ENCODE measurements around the gene SEMA4G.
A peak's percentile ranks its signal among the peaks of the same experiment; 100 is the strongest.

SEMA4G gene

GRCh38 chr10:101010329-101010728 lies 41.0 kb downstream of the SEMA4G start:
- peaks cover 12% of the 10 kb centered on the region for H3K4me1 ChIP-seq (ENCODE audit: low read length)
- no peaks in the 10 kb centered on the region for H3K36me3 ChIP-seq (replicated peaks; ENCODE audit: low read depth, low read length)
- no peaks in the 10 kb centered on the region for H3K9me3 ChIP-seq (ENCODE audit: insufficient read depth, low read length)
- H3K27me3 ChIP-seq (ENCODE audit: low read depth, low read length): no peaks in the 10 kb centered on the region
- no peak for TF ChIP-seq EZH2phosphoT487 (IDR thresholded peaks at IDR 0.05; ENCODE audit: low read depth)
- TF ChIP-seq CTCF (IDR thresholded peaks at IDR 0.05; ENCODE audit: low read depth, low read length): no peak
- no peak overlapping the region for H3K4me3 ChIP-seq (ENCODE audit: low read length)
- no peak overlapping the region for H3K4me2 ChIP-seq (ENCODE audit: low read length)
- no peak overlapping the region for H3K9ac ChIP-seq (ENCODE audit: low read length)
- no peaks in the 10 kb centered on the region for H3K79me2 ChIP-seq (ENCODE audit: low read length)
- no peaks in the 10 kb centered on the region for H4K20me1 ChIP-seq (ENCODE audit: insufficient read depth, low read length)
- H2AFZ ChIP-seq (ENCODE audit: low read depth, low read length): no peak overlapping the region
- no peak overlapping the region for H3K27ac ChIP-seq (ENCODE audit: low read length)

- peaks cover 3% of the 10 kb centered on the region; the same call in 1 of the 2 replicates for H3K27me3 ChIP-seq (ENCODE audit: low read depth, low read length)
- H4K20me1 ChIP-seq (ENCODE audit: insufficient read depth, low read length): no peaks in the 10 kb centered on the region
- H3K36me3 ChIP-seq (replicated peaks; ENCODE audit: low read depth, low read length): no peaks in the 10 kb centered on the region
- no peaks in the 10 kb centered on the region for H3K79me2 ChIP-seq (ENCODE audit: low read length)
- no peaks in the 10 kb centered on the region for H3K9me3 ChIP-seq (ENCODE audit: insufficient read depth, low read length)
- no peak for TF ChIP-seq EZH2phosphoT487 (IDR thresholded peaks at IDR 0.05; ENCODE audit: low read depth)
- TF ChIP-seq CTCF (IDR thresholded peaks at IDR 0.05; ENCODE audit: low read depth, low read length): no peak
- no peak overlapping the region for H3K4me3 ChIP-seq (ENCODE audit: low read length)
- H3K9ac ChIP-seq (ENCODE audit: low read length): no peak overlapping the region
- H3K27ac ChIP-seq (ENCODE audit: low read length): no peak overlapping the region
- H3K4me1 ChIP-seq (ENCODE audit: low read length): peaks cover 12% of the 10 kb centered on the region
- no peak overlapping the region for H2AFZ ChIP-seq (ENCODE audit: low read depth, low read length)
- H3K4me2 ChIP-seq (ENCODE audit: low read length): peak overlapping the region; percentile 37; the same call in 1 of the 2 replicates
Measured at GRCh38 chr10:101011517-101012423, 42.5 kb downstream of the SEMA4G start.

GRCh38 chr10:101012525-101013364 lies 43.4 kb downstream of the SEMA4G start:
- TF ChIP-seq CTCF (IDR thresholded peaks at IDR 0.05; ENCODE audit: low read depth, low read length) (peak; percentile 68), EZH2phosphoT487 (IDR thresholded peaks at IDR 0.05; ENCODE audit: low read depth) (no peak)

GRCh38 chr10:101013365-101013825 lies 44.1 kb downstream of the SEMA4G start:
- TF ChIP-seq EZH2phosphoT487 (IDR thresholded peaks at IDR 0.05; ENCODE audit: low read depth): no peak
- no peak for TF ChIP-seq CTCF (IDR thresholded peaks at IDR 0.05; ENCODE audit: low read depth, low read length)
- no peak overlapping the region for H3K27ac ChIP-seq (ENCODE audit: low read length)
- H4K20me1 ChIP-seq (ENCODE audit: insufficient read depth, low read length): no peaks in the 10 kb centered on the region
- H3K4me1 ChIP-seq (ENCODE audit: low read length): peaks cover 16% of the 10 kb centered on the region
- no peak overlapping the region for H3K9ac ChIP-seq (ENCODE audit: low read length)
- peaks cover 16% of the 10 kb centered on the region for H3K27me3 ChIP-seq (ENCODE audit: low read depth, low read length)
- H3K9me3 ChIP-seq (ENCODE audit: insufficient read depth, low read length): no peaks in the 10 kb centered on the region
- H3K4me2 ChIP-seq (ENCODE audit: low read length): peak overlapping the region; percentile 37
- no peaks in the 10 kb centered on the region for H3K79me2 ChIP-seq (ENCODE audit: low read length)
- no peak overlapping the region for H3K4me3 ChIP-seq (ENCODE audit: low read length)
- H3K36me3 ChIP-seq (replicated peaks; ENCODE audit: low read depth, low read length): no peaks in the 10 kb centered on the region
- H2AFZ ChIP-seq (ENCODE audit: low read depth, low read length): no peak overlapping the region

More at GRCh38 chr10:101012525-101013364, 43.4 kb downstream of the SEMA4G start:
- no peak overlapping the region for H3K9ac ChIP-seq (ENCODE audit: low read length)
- no peaks in the 10 kb centered on the region for H3K79me2 ChIP-seq (ENCODE audit: low read length)
- H3K36me3 ChIP-seq (replicated peaks; ENCODE audit: low read depth, low read length): no peaks in the 10 kb centered on the region
- peaks cover 12% of the 10 kb centered on the region for H3K4me1 ChIP-seq (ENCODE audit: low read length)
- H3K27me3 ChIP-seq (ENCODE audit: low read depth, low read length): peaks cover 9% of the 10 kb centered on the region
- H3K9me3 ChIP-seq (ENCODE audit: insufficient read depth, low read length): no peaks in the 10 kb centered on the region
- no peak overlapping the region for H3K4me3 ChIP-seq (ENCODE audit: low read length)
- peak overlapping the region; percentile 37 for H3K4me2 ChIP-seq (ENCODE audit: low read length)
- no peaks in the 10 kb centered on the region for H4K20me1 ChIP-seq (ENCODE audit: insufficient read depth, low read length)
- H3K27ac ChIP-seq (ENCODE audit: low read length): no peak overlapping the region
- no peak overlapping the region for H2AFZ ChIP-seq (ENCODE audit: low read depth, low read length)

Data from OCI-LY3 (cell line).